Calu3 (cell line): ENCODE results near the gene CPED1. TPM values are rescaled to one million over a fixed set of nuclear protein-coding genes. Genes with fewer than 3 reads are reported as not detected.

Source experiments
- BruUV-seq: library from RNA; stranded (reverse); fragments of 400-500 nt; replicated peaks from 2 replicates; lab custom pipeline; 2021; lab: Mats Ljungman, UMichigan
- CTCF ChIA-PET: fragments of 300-600 bp; sonication (Branson Sonifier 250); formaldehyde crosslinking; loops from one replicate; lab custom pipeline; 2022; ENCODE audit warnings: antibody characterized with exemption; lab: Charles Lee
- DNase-seq: peaks from one replicate; pipeline ENCODE4 v3.0.0; 2022
- H3K27ac Mint-ChIP-seq: one replicate; pipeline ENCODE4 v1.8.0; 2022; ENCODE audit warnings: mixed read lengths; ENCODE audit not compliant: unreplicated experiment
- H3K27me3 Mint-ChIP-seq: one replicate; pipeline ENCODE4 v1.8.0; 2022; ENCODE audit warnings: mixed read lengths; ENCODE audit not compliant: unreplicated experiment
- H3K36me3 Mint-ChIP-seq: one replicate; pipeline ENCODE4 v1.8.0; 2022; ENCODE audit warnings: mild to moderate bottlenecking, moderate library complexity, mixed read lengths; ENCODE audit not compliant: insufficient read depth, unreplicated experiment
- H3K4me1 Mint-ChIP-seq: one replicate; pipeline ENCODE4 v1.8.0; 2022; ENCODE audit warnings: mild to moderate bottlenecking, low read depth, mixed read lengths; ENCODE audit not compliant: unreplicated experiment
- H3K4me3 Mint-ChIP-seq: one replicate; pipeline ENCODE4 v1.8.0; 2022; ENCODE audit warnings: mild to moderate bottlenecking, low read depth, moderate library complexity, mixed read lengths; ENCODE audit not compliant: unreplicated experiment
- H3K9me3 Mint-ChIP-seq: one replicate; pipeline ENCODE4 v1.8.0; 2022; ENCODE audit warnings: low read depth, mixed read lengths; ENCODE audit not compliant: unreplicated experiment
- intact Hi-C: fragments of 100-400 bp; cut with micrococcal nuclease; formaldehyde crosslinking; loops from one replicate; pipeline ENCODE4 v1.10.0; 2022; ENCODE audit not compliant: unreplicated experiment
- total RNA-seq: library from RNA; stranded (reverse); gene quantifications from 2 replicates; pipeline ENCODE4 v1.2.3, GENCODE V29; 2022
- TF ChIP-seq, protein P1 (sequence below): fragments of 200-600 bp; IDR thresholded peaks from one replicate; pipeline ENCODE4 v1.8.0; 2022; ENCODE audit warnings: antibody characterized with exemption; ENCODE audit not compliant: unreplicated experiment

Gene CPED1
- total RNA-seq, 1 experiment from 2014 or later = 0.24 TPM

DNA sequence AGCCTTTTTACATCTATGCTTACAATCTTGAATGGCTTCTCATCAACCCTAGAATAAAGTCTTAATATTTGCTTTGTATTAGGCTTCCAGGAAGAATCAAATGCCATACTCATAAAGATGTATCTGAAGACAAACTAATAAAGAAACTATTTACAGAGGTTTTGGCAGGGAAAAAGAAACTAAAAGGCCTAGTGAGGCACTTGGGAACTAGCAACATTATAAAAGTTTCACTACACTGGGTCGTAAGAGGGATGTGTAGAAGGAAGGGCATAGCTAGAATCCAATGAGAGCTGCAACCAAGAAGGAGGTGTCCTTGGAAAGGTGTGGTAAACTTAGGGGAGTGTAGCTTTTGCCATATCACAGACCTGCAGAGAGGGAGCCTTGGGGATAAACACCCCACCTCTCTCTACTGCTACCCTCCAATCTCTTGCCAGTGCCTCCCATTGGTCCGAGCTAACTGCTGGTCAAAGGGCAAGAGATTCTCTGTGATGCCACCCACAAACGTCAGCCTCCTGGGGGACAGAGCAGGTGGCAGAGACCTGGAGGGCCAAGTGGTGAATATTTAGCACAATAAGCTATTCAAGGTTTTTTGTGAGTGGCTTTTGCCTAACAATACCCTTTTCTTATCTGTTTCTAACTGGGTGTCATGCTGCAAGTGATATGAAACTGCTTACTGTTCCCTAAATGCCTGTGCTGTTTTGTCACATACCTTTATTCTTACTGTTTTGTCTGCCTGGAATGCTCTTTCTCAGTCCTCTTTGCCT lies 60.7 kb downstream of the CPED1 start:
- Mint-ChIP-seq H3K27ac (no peak overlapping the region), H3K27me3 (no peaks in the 10 kb centered on the region), H3K4me3 (no peak overlapping the region), H3K36me3 (no peaks in the 10 kb centered on the region), H3K4me1 (no peaks in the 10 kb centered on the region), H3K9me3 (peaks cover 5% of the 10 kb centered on the region)
- intact Hi-C loops = no loop called here
- DNase-seq = no peak
- no TSS peak for BruUV-seq
- TF ChIP-seq, protein P1, sequence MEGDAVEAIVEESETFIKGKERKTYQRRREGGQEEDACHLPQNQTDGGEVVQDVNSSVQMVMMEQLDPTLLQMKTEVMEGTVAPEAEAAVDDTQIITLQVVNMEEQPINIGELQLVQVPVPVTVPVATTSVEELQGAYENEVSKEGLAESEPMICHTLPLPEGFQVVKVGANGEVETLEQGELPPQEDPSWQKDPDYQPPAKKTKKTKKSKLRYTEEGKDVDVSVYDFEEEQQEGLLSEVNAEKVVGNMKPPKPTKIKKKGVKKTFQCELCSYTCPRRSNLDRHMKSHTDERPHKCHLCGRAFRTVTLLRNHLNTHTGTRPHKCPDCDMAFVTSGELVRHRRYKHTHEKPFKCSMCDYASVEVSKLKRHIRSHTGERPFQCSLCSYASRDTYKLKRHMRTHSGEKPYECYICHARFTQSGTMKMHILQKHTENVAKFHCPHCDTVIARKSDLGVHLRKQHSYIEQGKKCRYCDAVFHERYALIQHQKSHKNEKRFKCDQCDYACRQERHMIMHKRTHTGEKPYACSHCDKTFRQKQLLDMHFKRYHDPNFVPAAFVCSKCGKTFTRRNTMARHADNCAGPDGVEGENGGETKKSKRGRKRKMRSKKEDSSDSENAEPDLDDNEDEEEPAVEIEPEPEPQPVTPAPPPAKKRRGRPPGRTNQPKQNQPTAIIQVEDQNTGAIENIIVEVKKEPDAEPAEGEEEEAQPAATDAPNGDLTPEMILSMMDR = no peak
- CTCF ChIA-PET = no interaction called here

DNA sequence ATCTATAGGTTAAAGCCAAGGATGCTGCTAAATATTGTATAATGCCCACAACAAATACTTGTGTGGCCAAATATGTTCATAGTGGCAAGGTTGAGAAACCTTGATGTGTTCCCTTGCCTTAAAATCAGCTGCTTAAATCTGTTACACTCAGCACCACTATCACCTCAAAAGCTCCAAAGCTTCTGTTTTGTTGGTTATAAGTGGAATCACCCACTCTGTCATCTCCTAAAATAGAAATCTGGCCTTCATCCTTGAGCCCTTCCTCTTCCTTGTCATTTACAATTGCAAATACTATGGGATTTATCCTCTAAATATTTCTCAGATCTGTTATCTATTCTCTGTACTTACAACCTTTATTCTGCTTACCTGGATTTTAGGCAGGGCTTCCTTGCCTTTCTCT lies 61.4 kb downstream of the CPED1 start:
- no peaks in the 10 kb centered on the region for H3K27me3 Mint-ChIP-seq
- H3K4me3 Mint-ChIP-seq = no peak overlapping the region
- no TSS peak for BruUV-seq
- no peak overlapping the region for H3K27ac Mint-ChIP-seq
- no peak for DNase-seq
- no peaks in the 10 kb centered on the region for H3K36me3 Mint-ChIP-seq
- CTCF ChIA-PET = no interaction called here
- intact Hi-C loops = no loop called here
- TF ChIP-seq, protein P1 = no peak
- no peaks in the 10 kb centered on the region for H3K4me1 Mint-ChIP-seq
- H3K9me3 Mint-ChIP-seq = peaks cover 5% of the 10 kb centered on the region

DNA sequence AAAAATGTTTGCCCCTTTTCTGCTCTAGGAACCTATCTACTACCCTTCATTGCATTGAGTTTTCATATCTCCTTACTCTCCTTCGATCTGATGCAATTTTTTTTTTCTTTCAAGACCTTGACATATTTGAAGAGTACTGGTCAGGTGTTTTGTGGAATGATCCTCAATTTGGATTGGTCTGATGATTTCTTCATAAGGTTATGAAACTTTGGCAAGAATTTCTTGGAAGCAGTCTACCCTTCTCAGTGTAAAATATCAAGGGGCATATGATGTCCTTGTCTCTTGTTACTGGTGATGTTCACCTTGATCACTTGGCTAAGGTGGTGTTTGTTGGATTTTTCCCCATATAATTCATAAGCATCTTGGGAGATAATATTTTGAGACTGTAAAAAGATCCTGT lies 64.7 kb downstream of the CPED1 start:
- DNase-seq = no peak
- BruUV-seq = no TSS peak
- Mint-ChIP-seq H3K27ac (no peak overlapping the region), H3K36me3 (no peaks in the 10 kb centered on the region), H3K9me3 (no peaks in the 10 kb centered on the region), H3K4me1 (no peaks in the 10 kb centered on the region), H3K4me3 (no peak overlapping the region), H3K27me3 (no peaks in the 10 kb centered on the region)
- CTCF ChIA-PET = no interaction called here
- intact Hi-C loops = no loop called here
- TF ChIP-seq, protein P1 = no peak

DNA sequence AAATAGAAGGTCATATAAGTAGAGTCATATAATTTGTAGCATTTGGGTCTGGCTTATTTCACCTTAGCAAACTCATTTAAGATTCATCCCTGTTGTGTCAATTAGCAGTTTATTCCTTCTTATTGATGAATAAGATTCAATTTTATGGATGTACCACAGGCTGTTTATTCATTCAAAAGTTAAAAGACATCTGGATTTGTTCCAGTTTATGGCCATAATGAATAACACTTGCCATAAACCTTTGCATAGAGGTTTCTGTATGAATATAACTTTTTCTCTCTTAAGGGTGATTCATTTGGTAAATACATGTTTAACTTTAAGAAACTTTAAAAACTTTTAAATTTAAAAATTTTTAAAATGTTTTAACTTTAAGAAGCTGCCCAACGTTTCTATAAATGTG lies 66.4 kb downstream of the CPED1 start:
- H3K4me3 Mint-ChIP-seq = no peak overlapping the region
- BruUV-seq = no TSS peak
- CTCF ChIA-PET = no interaction called here

More for the DNA sequence above, 66.4 kb downstream of the CPED1 start:
- TF ChIP-seq, protein P1 = no peak
- Mint-ChIP-seq H3K36me3 (no peaks in the 10 kb centered on the region), H3K4me1 (no peaks in the 10 kb centered on the region), H3K27me3 (no peaks in the 10 kb centered on the region), H3K27ac (no peak overlapping the region), H3K9me3 (no peaks in the 10 kb centered on the region)
- intact Hi-C loops = no loop called here
- no peak for DNase-seq
